OCI-LY7 (cell line): ENCODE data around the gene ZRSR2.

ENCODE experiments used
- CTCF ChIP-seq: fragments of 200-600 bp; sonication (generic); conservative IDR thresholded peaks from 2 replicates; pipeline ENCODE4 v1.5.1; 2014; ENCODE audit warnings: mild to moderate bottlenecking, antibody characterized with exemption, low read length, moderate library complexity, mixed read lengths
- EZH2phosphoT487 ChIP-seq: fragments of 200-600 bp; sonication (generic); IDR thresholded peaks from 2 replicates; pipeline ENCODE4 v1.6.1; 2018; ENCODE audit warnings: low read depth, borderline replicate concordance, mild to moderate bottlenecking, mixed run types, antibody characterized with exemption, low read length, moderate library complexity, mixed read lengths

- TF ChIP-seq CTCF (no peak), EZH2phosphoT487 (no peak)
Measured at GRCh38 chrX:15869695-15870094, 79.4 kb downstream of the ZRSR2 start.
